Endothelial cell (in vitro differentiated cells): ENCODE measurements around the gene SSR2. TPM values are rescaled to one million over a fixed set of nuclear protein-coding genes. Genes with fewer than 3 reads are reported as not detected.

ENCODE experiments used
- total RNA-seq: library from RNA; stranded (reverse); fragmentation: NEBNext Ultra II Directional; extraction: Animal tissue kit (Norgen Biotek cat#: 25700); gene quantifications from one replicate; pipeline ENCODE4 v1.2.1, GENCODE V29; 2021; ENCODE audit not compliant: unreplicated experiment

SSR2 gene
- total RNA-seq, 1 donor from 2014 or later: 340 TPM

Other genes starting within 250 kb of the SSR2 start
- 72.7 TPM for gene GON4L, start 163.7 kb downstream of the SSR2 start, total RNA-seq
- 15.4 TPM for gene SYT11, start 161.4 kb downstream of the SSR2 start, total RNA-seq
- 69.2 TPM for gene RIT1, start 109.6 kb downstream of the SSR2 start, total RNA-seq
- 42.6 TPM for gene KHDC4, start 86.5 kb downstream of the SSR2 start, total RNA-seq
- not detected for gene RXFP4, start 79.3 kb downstream of the SSR2 start, total RNA-seq
- gene ARHGEF2, start 42.4 kb downstream of the SSR2 start, total RNA-seq: 244 TPM
- gene UBQLN4, start 32.8 kb upstream of the SSR2 start, total RNA-seq: 47.6 TPM
- gene LAMTOR2, start 33.8 kb upstream of the SSR2 start, total RNA-seq: 82.4 TPM
- 1.6 TPM for gene RAB25, start 40.2 kb upstream of the SSR2 start, total RNA-seq
- gene MEX3A, start 61.5 kb upstream of the SSR2 start, total RNA-seq: 63.9 TPM
- 35.8 TPM for gene LMNA, start 93.8 kb upstream of the SSR2 start, total RNA-seq
- gene SEMA4A, start 132.6 kb upstream of the SSR2 start, total RNA-seq: 2.2 TPM
- 22.0 TPM for gene SLC25A44, start 173.2 kb upstream of the SSR2 start, total RNA-seq
- 51.4 TPM for gene PMF1, start 192.1 kb upstream of the SSR2 start, total RNA-seq
- 1.2 TPM for gene BGLAP, start 221.2 kb upstream of the SSR2 start, total RNA-seq
- gene PAQR6, start 227.1 kb upstream of the SSR2 start, total RNA-seq: 8.4 TPM